ENCODE data around the gene AKAP13. TPM values are rescaled to one million over a fixed set of nuclear protein-coding genes. Genes with fewer than 3 reads are reported as not detected.

AKAP13 gene
- total RNA-seq, 4 donors from 2014 or later: 128 to 460 (median 243) TPM

- no peak for DNase-seq
- TF ChIP-seq POLR2A (IDR thresholded peaks at IDR 0.05): no peak
- TF ChIP-seq, protein P1, sequence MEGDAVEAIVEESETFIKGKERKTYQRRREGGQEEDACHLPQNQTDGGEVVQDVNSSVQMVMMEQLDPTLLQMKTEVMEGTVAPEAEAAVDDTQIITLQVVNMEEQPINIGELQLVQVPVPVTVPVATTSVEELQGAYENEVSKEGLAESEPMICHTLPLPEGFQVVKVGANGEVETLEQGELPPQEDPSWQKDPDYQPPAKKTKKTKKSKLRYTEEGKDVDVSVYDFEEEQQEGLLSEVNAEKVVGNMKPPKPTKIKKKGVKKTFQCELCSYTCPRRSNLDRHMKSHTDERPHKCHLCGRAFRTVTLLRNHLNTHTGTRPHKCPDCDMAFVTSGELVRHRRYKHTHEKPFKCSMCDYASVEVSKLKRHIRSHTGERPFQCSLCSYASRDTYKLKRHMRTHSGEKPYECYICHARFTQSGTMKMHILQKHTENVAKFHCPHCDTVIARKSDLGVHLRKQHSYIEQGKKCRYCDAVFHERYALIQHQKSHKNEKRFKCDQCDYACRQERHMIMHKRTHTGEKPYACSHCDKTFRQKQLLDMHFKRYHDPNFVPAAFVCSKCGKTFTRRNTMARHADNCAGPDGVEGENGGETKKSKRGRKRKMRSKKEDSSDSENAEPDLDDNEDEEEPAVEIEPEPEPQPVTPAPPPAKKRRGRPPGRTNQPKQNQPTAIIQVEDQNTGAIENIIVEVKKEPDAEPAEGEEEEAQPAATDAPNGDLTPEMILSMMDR (IDR thresholded peaks at IDR 0.05): no peak
Observed at GRCh38 chr15:85554852-85555521, 174.6 kb downstream of the AKAP13 start.

GRCh38 chr15:85555875-85556617 is 175.6 kb downstream of the AKAP13 start:
- Histone ChIP-seq H3K4me1 (no peaks in the 10 kb centered on the region), H3K27ac (no peak overlapping the region), H3K9me3 (no peaks in the 10 kb centered on the region), H3K36me3 (no peaks in the 10 kb centered on the region), H3K27me3 (no peaks in the 10 kb centered on the region), H3K4me3 (no peak overlapping the region)
- TF ChIP-seq POLR2A (IDR thresholded peaks at IDR 0.05): no peak
- TF ChIP-seq, protein P1 (IDR thresholded peaks at IDR 0.05): no peak
- DNase-seq: no peak
- intact Hi-C loops (cut with DNase I; ENCODE audit: low total_unique reads): no loop called here

More at GRCh38 chr15:85554852-85555521, 174.6 kb downstream of the AKAP13 start:
- Histone ChIP-seq H3K27me3 (no peaks in the 10 kb centered on the region), H3K4me1 (no peaks in the 10 kb centered on the region), H3K4me3 (no peak overlapping the region), H3K36me3 (no peaks in the 10 kb centered on the region), H3K27ac (no peak overlapping the region), H3K9me3 (no peaks in the 10 kb centered on the region)
- intact Hi-C loops (cut with DNase I; ENCODE audit: low total_unique reads): no loop called here

DNA sequence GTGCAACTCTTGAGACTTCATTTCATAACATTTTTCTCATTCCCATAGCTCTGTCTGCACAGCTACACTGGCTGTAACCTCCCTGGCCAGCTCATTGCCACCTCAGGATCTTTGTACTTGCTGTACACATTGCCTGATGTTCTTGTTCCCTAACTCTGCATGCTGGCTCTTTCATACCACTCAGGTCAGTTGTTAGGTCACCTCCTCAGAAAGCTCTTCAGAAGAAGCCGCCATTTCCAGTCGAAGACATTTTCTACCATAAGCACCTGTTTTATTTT is 176.2 kb downstream of the AKAP13 start:
- Histone ChIP-seq H3K4me1 (no peaks in the 10 kb centered on the region), H3K36me3 (no peaks in the 10 kb centered on the region), H3K27me3 (no peaks in the 10 kb centered on the region), H3K27ac (no peak overlapping the region), H3K9me3 (no peaks in the 10 kb centered on the region), H3K4me3 (no peak overlapping the region)
- intact Hi-C loops (cut with DNase I; ENCODE audit: low total_unique reads): no loop called here
- DNase-seq: no peak
- TF ChIP-seq POLR2A (IDR thresholded peaks at IDR 0.05): no peak
- TF ChIP-seq, protein P1 (IDR thresholded peaks at IDR 0.05): no peak

DNA sequence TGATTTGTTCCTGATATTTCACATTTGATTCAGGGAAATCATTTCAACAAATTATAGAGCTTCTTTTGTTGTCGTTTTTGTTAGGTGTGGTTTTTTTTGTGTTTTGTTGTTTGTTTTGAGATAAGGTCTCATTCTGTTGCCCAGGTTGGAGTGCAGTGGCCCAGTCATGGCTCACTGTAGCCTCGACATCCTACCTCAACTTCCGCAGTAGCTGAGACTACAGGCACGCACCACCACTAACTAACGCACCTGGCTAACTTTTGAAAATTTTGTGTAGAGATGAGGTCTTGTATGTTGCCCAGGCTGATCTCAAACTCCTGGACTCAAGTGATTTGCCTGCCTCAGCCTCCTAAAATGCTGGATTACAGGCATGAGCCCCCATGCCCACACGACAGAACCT is 177.0 kb downstream of the AKAP13 start:
- no peak overlapping the region for H3K27ac ChIP-seq
- no peaks in the 10 kb centered on the region for H3K36me3 ChIP-seq
- no peaks in the 10 kb centered on the region for H3K9me3 ChIP-seq
- no peak for DNase-seq
- no peak overlapping the region for H3K4me3 ChIP-seq
- TF ChIP-seq, protein P1 (IDR thresholded peaks at IDR 0.05): no peak
- no peak for TF ChIP-seq POLR2A (IDR thresholded peaks at IDR 0.05)
- intact Hi-C loops (cut with DNase I; ENCODE audit: low total_unique reads): no loop called here
- no peaks in the 10 kb centered on the region for H3K27me3 ChIP-seq
- no peaks in the 10 kb centered on the region for H3K4me1 ChIP-seq

GRCh38 chr15:85558848-85559247 is 178.4 kb downstream of the AKAP13 start:
- DNase-seq: no peak
- TF ChIP-seq, protein P1 (IDR thresholded peaks at IDR 0.05): no peak
- no peak for TF ChIP-seq POLR2A (IDR thresholded peaks at IDR 0.05)
- no peaks in the 10 kb centered on the region for H3K27me3 ChIP-seq
- no peaks in the 10 kb centered on the region for H3K9me3 ChIP-seq
- no peaks in the 10 kb centered on the region for H3K4me1 ChIP-seq
- H3K36me3 ChIP-seq: no peaks in the 10 kb centered on the region
- intact Hi-C loops (cut with DNase I; ENCODE audit: low total_unique reads): no loop called here
- H3K27ac ChIP-seq: peak overlapping the region; percentile 39
- no peak overlapping the region for H3K4me3 ChIP-seq

All from uterus (tissue), 4 donors.